Neutrophil (primary cell): ENCODE results near the gene KCNC3.

Experiments used
- H3K27ac ChIP-seq: fragments of 200-600 bp; sonication (generic); 2 replicates; pipeline ENCODE4 v1.5.1; 2016; ENCODE audit warnings: mild to moderate bottlenecking, moderate library complexity
- H3K27me3 ChIP-seq: fragments of 200-600 bp; sonication (generic); 2 replicates; pipeline ENCODE4 v1.6.0; 2016; ENCODE audit warnings: mild to moderate bottlenecking
- H3K36me3 ChIP-seq: fragments of 200-600 bp; sonication (generic); 2 replicates; pipeline ENCODE4 v1.5.1; 2017
- H3K4me1 ChIP-seq, 2 experiments: fragments of 200-600 bp in 1 of 2; sonication (generic) in 1 of 2; 1 replicate in 1 of 2; 2 replicates in 1 of 2; pipeline versions ENCODE4 v1.5.1 to v1.6.1; 2013 to 2016; ENCODE audit warnings: low read depth in 1 of 2, low read length in 1 of 2, mild to moderate bottlenecking in 1 of 2, moderate library complexity in 1 of 2; ENCODE audit not compliant: control insufficient read depth in 1 of 2, insufficient read depth in 1 of 2
- H3K4me3 ChIP-seq, 2 experiments: fragments of 200-600 bp in 1 of 2; sonication (generic) in 1 of 2; 1 replicate in 1 of 2; 2 replicates in 1 of 2; pipeline ENCODE4 v1.5.1; 2013 to 2016; ENCODE audit warnings: low read depth in 1 of 2, low read length in 1 of 2, mild to moderate bottlenecking in 1 of 2, moderate library complexity in 1 of 2
- H3K9me3 ChIP-seq: fragments of 200-600 bp; sonication (generic); 2 replicates; pipeline ENCODE4 v1.5.1; 2016
- CTCF ChIP-seq: fragments of 200-600 bp; sonication (generic); IDR thresholded peaks from 2 replicates; pipeline ENCODE4 v1.5.1; 2016; ENCODE audit warnings: antibody characterized with exemption

Gene KCNC3

GRCh38 chr19:50317115-50317514 is 12.1 kb downstream of the KCNC3 start:
- Histone ChIP-seq H3K27me3 (peaks cover 75% of the 10 kb centered on the region), H3K27ac (no peak overlapping the region), H3K9me3 (no peaks in the 10 kb centered on the region), H3K36me3 (no peaks in the 10 kb centered on the region), H3K4me3 (no peak overlapping the region), H3K4me1 (no peaks in the 10 kb centered on the region)
- TF ChIP-seq CTCF, result no peak

GRCh38 chr19:50315773-50316448 is 13.3 kb downstream of the KCNC3 start:
- Histone ChIP-seq H3K27me3 (peaks cover 87% of the 10 kb centered on the region), H3K4me1 (no peaks in the 10 kb centered on the region), H3K9me3 (no peaks in the 10 kb centered on the region), H3K27ac (no peak overlapping the region), H3K4me3 (no peak overlapping the region), H3K36me3 (no peaks in the 10 kb centered on the region)
- TF ChIP-seq CTCF, result no peak

- no peaks in the 10 kb centered on the region for H3K4me1 ChIP-seq
- H3K27ac ChIP-seq, result no peak overlapping the region
- H3K36me3 ChIP-seq, result no peaks in the 10 kb centered on the region
- TF ChIP-seq CTCF, result no peak
- no peak overlapping the region for H3K4me3 ChIP-seq
- no peaks in the 10 kb centered on the region for H3K9me3 ChIP-seq
- H3K27me3 ChIP-seq, result peaks cover 92% of the 10 kb centered on the region
Observed at GRCh38 chr19:50314724-50315708, 14.2 kb downstream of the KCNC3 start.

GRCh38 chr19:50313812-50314536 is 15.2 kb downstream of the KCNC3 start:
- Histone ChIP-seq H3K4me3 (no peak overlapping the region), H3K36me3 (no peaks in the 10 kb centered on the region), H3K4me1 (no peaks in the 10 kb centered on the region), H3K27me3 (peaks cover 97% of the 10 kb centered on the region), H3K9me3 (no peaks in the 10 kb centered on the region), H3K27ac (no peak overlapping the region)
- no peak for TF ChIP-seq CTCF

- no peak overlapping the region for H3K27ac ChIP-seq
Observed at GRCh38 chr19:50312967-50313811, 16.0 kb downstream of the KCNC3 start.

More at GRCh38 chr19:50312967-50313811, 16.0 kb downstream of the KCNC3 start:
- Histone ChIP-seq H3K4me1 (no peaks in the 10 kb centered on the region), H3K9me3 (no peaks in the 10 kb centered on the region), H3K4me3 (no peak overlapping the region), H3K36me3 (no peaks in the 10 kb centered on the region), H3K27me3 (peaks cover 100% of the 10 kb centered on the region)
- no peak for TF ChIP-seq CTCF
